ENCODE measurements around the gene FOXS1. TPM values are rescaled to one million over a fixed set of nuclear protein-coding genes. Genes with fewer than 3 reads are reported as not detected.

FOXS1 gene
- total and polyA plus RNA-seq, 12 donors, result 1.4 to 7.5 (median 2.9) TPM

- peaks cover 0 to 18% (median 8%) of the 10 kb centered on the region in 9 donors for H3K4me1 ChIP-seq
- intact Hi-C loops (cut with DNase I), result loop anchor here (1.0 to 10.0 kb wide), 9 partner anchors 23 to 271 kb away; no protein-coding TSS in a partner anchor
- TF ChIP-seq CTCF (IDR thresholded peaks at IDR 0.05), result no peak
- H3K4me3 ChIP-seq, result no peak overlapping the region
- ATAC-seq (peak in 1 of 8 donors; percentile 3), DNase-seq (no peak)
- H3K36me3 ChIP-seq, result no peaks in the 10 kb centered on the region
- H3K27ac ChIP-seq, result no peak overlapping the region
- 60 to 68% methylated on average over 14 of the region's 14 CpGs for WGBS, 2 donors
- H3K27me3 ChIP-seq, result peaks cover 0 to 6% (median 0%) of the 10 kb centered on the region in 7 donors
- no peaks in the 10 kb centered on the region for H3K9me3 ChIP-seq
Observed at GRCh38 chr20:31823360-31824124, 21.9 kb downstream of the FOXS1 start.

DNA sequence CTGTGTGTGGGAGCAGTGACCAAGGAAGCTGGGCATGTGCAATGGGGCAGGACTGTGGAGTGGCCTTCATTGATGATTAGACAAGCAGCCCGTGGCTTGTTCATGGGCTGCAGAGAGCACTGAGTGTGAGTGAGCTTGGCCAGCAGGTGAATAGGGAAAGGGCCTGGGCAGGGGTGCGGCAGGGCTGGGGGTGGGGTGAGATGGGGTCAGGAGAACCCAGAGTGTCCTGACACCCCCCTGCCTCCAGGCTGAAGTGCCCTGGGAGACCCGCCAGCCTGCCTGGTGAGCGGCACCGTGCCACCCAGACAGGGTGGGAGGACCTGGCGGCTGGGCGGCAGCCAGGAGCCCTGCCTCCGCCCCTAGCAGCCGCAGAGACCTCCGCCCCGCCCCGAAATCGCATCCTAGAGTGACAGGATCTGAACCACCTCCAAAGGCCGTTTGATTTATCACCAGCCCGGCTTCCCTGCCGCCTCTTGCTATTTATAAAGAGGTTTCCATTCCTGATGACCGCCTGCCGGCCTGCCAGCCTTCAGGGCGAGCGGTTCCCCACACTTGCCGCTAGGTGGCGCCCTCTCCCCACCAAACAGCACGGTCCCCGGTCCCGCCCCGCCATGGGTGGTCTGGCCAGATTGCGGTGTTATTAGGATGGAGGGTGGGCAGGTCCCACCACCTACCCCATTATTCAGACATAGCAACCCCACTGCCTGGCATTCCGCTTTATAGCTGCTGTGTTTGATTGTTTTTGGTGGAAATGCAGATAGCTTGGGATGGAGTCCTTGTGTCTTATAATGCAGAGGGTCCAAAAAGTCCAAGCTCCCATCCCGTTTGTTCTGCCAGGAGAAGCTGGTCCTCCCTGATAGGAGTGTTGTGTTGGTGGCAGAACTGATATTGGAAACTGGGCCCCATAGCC lies 22.7 kb downstream of the FOXS1 start:
- WGBS, 2 donors, result 6% methylated on average over 29 of the region's 29 CpGs
- DNase-seq (peak; percentile 82), ATAC-seq (peak; percentile 83 to 93 (median 88))
- peak; percentile 96 to 100 (median 99) for TF ChIP-seq CTCF (IDR thresholded peaks at IDR 0.05)
- Histone ChIP-seq H3K4me1 (peaks cover 0 to 18% (median 8%) of the 10 kb centered on the region in 9 donors), H3K36me3 (no peaks in the 10 kb centered on the region), H3K27me3 (peaks cover 0 to 6% (median 0%) of the 10 kb centered on the region in 7 donors), H3K27ac (peak overlapping the region in 5 of 10 donors; percentile 8 to 65 (median 41)), H3K4me3 (peak overlapping the region in 1 of 10 donors; percentile 6), H3K9me3 (no peaks in the 10 kb centered on the region)
- intact Hi-C loops (cut with DNase I), result loop anchor here (1.0 to 10.0 kb wide), 9 partner anchors 24 to 272 kb away; no protein-coding TSS in a partner anchor

DNA sequence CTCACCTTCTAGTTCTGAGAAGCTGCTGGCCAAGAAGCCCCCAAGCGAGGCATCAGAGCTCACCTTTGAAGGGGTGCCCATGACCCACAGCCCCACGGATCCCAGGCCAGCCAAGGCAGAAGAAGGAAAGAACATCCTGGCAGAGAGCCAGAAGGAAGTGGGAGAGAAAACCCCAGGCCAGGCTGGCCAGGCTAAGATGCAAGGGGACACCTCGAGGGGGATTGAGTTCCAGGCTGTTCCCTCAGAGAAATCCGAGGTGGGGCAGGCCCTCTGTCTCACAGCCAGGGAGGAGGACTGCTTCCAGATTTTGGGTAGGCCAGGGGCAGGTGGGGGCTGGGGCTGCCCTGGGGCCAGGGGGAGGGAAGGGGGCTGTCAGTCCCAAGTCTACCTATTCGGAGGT lies 24.0 kb downstream of the FOXS1 start:
- Histone ChIP-seq H3K4me3 (no peak overlapping the region), H3K36me3 (no peaks in the 10 kb centered on the region), H3K27ac (no peak overlapping the region), H3K27me3 (peaks cover 0 to 6% (median 0%) of the 10 kb centered on the region in 7 donors), H3K9me3 (no peaks in the 10 kb centered on the region), H3K4me1 (peaks cover 0 to 18% (median 8%) of the 10 kb centered on the region in 9 donors)
- 61 to 72% methylated on average over 5 of the region's 5 CpGs for WGBS, 2 donors
- ATAC-seq (no peak), DNase-seq (no peak)
- intact Hi-C loops (cut with DNase I), result loop anchor here in 8 of 10 donors (5.0 to 10.0 kb wide), 4 partner anchors 211 to 273 kb away; no protein-coding TSS in a partner anchor
- no peak for TF ChIP-seq CTCF (IDR thresholded peaks at IDR 0.05)

GRCh38 chr20:31820228-31820627 lies 25.2 kb downstream of the FOXS1 start:
- H3K27me3 ChIP-seq, result peaks cover 0 to 6% (median 0%) of the 10 kb centered on the region in 7 donors
- H3K27ac ChIP-seq, result no peak overlapping the region
- WGBS, 2 donors, result 77 to 90% methylated on average over 6 of the region's 6 CpGs
- H3K4me1 ChIP-seq, result peaks cover 2 to 27% (median 16%) of the 10 kb centered on the region in 9 donors
- TF ChIP-seq CTCF (IDR thresholded peaks at IDR 0.05), result no peak
- intact Hi-C loops (cut with DNase I), result loop anchor here in 8 of 10 donors (5.0 to 10.0 kb wide), 4 partner anchors 212 to 275 kb away; no protein-coding TSS in a partner anchor
- H3K9me3 ChIP-seq, result no peaks in the 10 kb centered on the region
- H3K4me3 ChIP-seq, result no peak overlapping the region
- no peak for ATAC-seq
- no peak for DNase-seq
- H3K36me3 ChIP-seq, result no peaks in the 10 kb centered on the region
